K562 (cell line): Measurements from ENCODE around the gene SFSWAP. TPM values are rescaled to one million over a fixed set of nuclear protein-coding genes. Genes with fewer than 3 reads are reported as not detected.

Source experiments
- CREM ChIP-seq: IDR thresholded peaks from 2 replicates; pipeline ENCODE4 v1.6.1; 2014; ENCODE audit warnings: antibody characterized with exemption, low read depth
- DACH1 ChIP-seq: fragments of 450-650 bp; IDR thresholded peaks from 2 replicates; pipeline ENCODE4 v1.6.1; 2018; ENCODE audit not compliant: partially characterized antibody
- GABPB2 ChIP-seq: fragments of 250-450 bp; sonication (Bioruptor Pico); conservative IDR thresholded peaks from 2 replicates; pipeline ENCODE4 v1.5.1; 2021; ENCODE audit warnings: mild to moderate bottlenecking
- ILF3 ChIP-seq: fragments of 450-650 bp; IDR thresholded peaks from 2 replicates; pipeline ENCODE4 v1.6.1; 2018; ENCODE audit warnings: antibody characterized with exemption, mild to moderate bottlenecking, moderate library complexity, borderline replicate concordance
- KDM5B ChIP-seq: fragments of 200-600 bp; sonication (generic); IDR thresholded peaks from 2 replicates; pipeline ENCODE4 v1.6.1; 2012; ENCODE audit warnings: low read depth, mild to moderate bottlenecking, moderate library complexity, low read length, control low read depth, inconsistent platforms; ENCODE audit not compliant: insufficient replicate concordance
- MCM7 ChIP-seq, 2 experiments: fragments of 450-650 bp; IDR thresholded peaks; 2 replicates each; pipeline ENCODE4 v1.6.1; 2016 to 2018
- SIN3A ChIP-seq, 2 experiments: fragments of 150-350 bp in 1 of 2; IDR thresholded peaks; 2 replicates each; pipeline ENCODE4 v1.6.1; 2011 to 2016; ENCODE audit warnings: borderline replicate concordance in 2 of 2, low read depth in 2 of 2, low read length in 2 of 2, mild to moderate bottlenecking in 2 of 2, moderate library complexity in 2 of 2; ENCODE audit not compliant: control insufficient read depth in 1 of 2
- TCF3 ChIP-seq: sonication (generic); formaldehyde crosslinking; IDR thresholded peaks from 2 replicates; pipeline ENCODE4 v1.4.0; 2020; ENCODE audit warnings: mild to moderate bottlenecking, missing genetic modification reagents
- ZNF232 ChIP-seq: sonication (generic); formaldehyde crosslinking; IDR thresholded peaks from 2 replicates; pipeline ENCODE4 v1.8.0; 2022; ENCODE audit warnings: mild to moderate bottlenecking, missing genetic modification reagents
- polyA plus RNA-seq, 8 experiments: library from polyadenylated mRNA; depleted of rRNA in 4 of 8; stranded (reverse) in 5 of 8; unstranded in 3 of 8; fragments of >200 nt; fragmentation: Nextera tagmentation in 2 of 8; fragmentation: Illumina TruSeq in 1 of 8; extraction: Ambion mirVana in 2 of 8; extraction: Trizol in 1 of 8; gene quantifications; 2 replicates each; pipeline versions ENCODE4 v1.2.1 to v1.2.3, GENCODE V29; 2011 to 2014; ENCODE audit warnings: inconsistent platforms in 1 of 8, missing spikeins in 1 of 8
- total RNA-seq, 7 experiments: library from RNA; depleted of rRNA in 6 of 7; stranded (reverse); fragments of >200 nt in 6 of 7; fragmentation: Illumina TruSeq in 2 of 7; extraction: Trizol in 2 of 7; gene quantifications; 2 replicates each; pipeline versions ENCODE4 v1.2.1 to v1.2.3, GENCODE V29; 2011 to 2021; ENCODE audit warnings: low replicate concordance in 1 of 7
- TF ChIP-seq, protein P1 (sequence below): fragments of 200-600 bp; sonication (generic); IDR thresholded peaks from one replicate; pipeline ENCODE4 v1.6.1; 2012; ENCODE audit warnings: mild to moderate bottlenecking, low read depth, low read length, inconsistent platforms
- TF ChIP-seq, protein P2 (sequence below): fragments of 450-650 bp; IDR thresholded peaks from 2 replicates; pipeline ENCODE4 v1.6.1; 2016; ENCODE audit warnings: antibody characterized with exemption

The SFSWAP gene
- total and polyA plus RNA-seq, 9 of the 15 experiments (the other 6 are each of a cell fraction or from before 2014, with no cell fraction given) = 2.4 to 60.4 (median 32.6) TPM

- TF ChIP-seq, protein P1, sequence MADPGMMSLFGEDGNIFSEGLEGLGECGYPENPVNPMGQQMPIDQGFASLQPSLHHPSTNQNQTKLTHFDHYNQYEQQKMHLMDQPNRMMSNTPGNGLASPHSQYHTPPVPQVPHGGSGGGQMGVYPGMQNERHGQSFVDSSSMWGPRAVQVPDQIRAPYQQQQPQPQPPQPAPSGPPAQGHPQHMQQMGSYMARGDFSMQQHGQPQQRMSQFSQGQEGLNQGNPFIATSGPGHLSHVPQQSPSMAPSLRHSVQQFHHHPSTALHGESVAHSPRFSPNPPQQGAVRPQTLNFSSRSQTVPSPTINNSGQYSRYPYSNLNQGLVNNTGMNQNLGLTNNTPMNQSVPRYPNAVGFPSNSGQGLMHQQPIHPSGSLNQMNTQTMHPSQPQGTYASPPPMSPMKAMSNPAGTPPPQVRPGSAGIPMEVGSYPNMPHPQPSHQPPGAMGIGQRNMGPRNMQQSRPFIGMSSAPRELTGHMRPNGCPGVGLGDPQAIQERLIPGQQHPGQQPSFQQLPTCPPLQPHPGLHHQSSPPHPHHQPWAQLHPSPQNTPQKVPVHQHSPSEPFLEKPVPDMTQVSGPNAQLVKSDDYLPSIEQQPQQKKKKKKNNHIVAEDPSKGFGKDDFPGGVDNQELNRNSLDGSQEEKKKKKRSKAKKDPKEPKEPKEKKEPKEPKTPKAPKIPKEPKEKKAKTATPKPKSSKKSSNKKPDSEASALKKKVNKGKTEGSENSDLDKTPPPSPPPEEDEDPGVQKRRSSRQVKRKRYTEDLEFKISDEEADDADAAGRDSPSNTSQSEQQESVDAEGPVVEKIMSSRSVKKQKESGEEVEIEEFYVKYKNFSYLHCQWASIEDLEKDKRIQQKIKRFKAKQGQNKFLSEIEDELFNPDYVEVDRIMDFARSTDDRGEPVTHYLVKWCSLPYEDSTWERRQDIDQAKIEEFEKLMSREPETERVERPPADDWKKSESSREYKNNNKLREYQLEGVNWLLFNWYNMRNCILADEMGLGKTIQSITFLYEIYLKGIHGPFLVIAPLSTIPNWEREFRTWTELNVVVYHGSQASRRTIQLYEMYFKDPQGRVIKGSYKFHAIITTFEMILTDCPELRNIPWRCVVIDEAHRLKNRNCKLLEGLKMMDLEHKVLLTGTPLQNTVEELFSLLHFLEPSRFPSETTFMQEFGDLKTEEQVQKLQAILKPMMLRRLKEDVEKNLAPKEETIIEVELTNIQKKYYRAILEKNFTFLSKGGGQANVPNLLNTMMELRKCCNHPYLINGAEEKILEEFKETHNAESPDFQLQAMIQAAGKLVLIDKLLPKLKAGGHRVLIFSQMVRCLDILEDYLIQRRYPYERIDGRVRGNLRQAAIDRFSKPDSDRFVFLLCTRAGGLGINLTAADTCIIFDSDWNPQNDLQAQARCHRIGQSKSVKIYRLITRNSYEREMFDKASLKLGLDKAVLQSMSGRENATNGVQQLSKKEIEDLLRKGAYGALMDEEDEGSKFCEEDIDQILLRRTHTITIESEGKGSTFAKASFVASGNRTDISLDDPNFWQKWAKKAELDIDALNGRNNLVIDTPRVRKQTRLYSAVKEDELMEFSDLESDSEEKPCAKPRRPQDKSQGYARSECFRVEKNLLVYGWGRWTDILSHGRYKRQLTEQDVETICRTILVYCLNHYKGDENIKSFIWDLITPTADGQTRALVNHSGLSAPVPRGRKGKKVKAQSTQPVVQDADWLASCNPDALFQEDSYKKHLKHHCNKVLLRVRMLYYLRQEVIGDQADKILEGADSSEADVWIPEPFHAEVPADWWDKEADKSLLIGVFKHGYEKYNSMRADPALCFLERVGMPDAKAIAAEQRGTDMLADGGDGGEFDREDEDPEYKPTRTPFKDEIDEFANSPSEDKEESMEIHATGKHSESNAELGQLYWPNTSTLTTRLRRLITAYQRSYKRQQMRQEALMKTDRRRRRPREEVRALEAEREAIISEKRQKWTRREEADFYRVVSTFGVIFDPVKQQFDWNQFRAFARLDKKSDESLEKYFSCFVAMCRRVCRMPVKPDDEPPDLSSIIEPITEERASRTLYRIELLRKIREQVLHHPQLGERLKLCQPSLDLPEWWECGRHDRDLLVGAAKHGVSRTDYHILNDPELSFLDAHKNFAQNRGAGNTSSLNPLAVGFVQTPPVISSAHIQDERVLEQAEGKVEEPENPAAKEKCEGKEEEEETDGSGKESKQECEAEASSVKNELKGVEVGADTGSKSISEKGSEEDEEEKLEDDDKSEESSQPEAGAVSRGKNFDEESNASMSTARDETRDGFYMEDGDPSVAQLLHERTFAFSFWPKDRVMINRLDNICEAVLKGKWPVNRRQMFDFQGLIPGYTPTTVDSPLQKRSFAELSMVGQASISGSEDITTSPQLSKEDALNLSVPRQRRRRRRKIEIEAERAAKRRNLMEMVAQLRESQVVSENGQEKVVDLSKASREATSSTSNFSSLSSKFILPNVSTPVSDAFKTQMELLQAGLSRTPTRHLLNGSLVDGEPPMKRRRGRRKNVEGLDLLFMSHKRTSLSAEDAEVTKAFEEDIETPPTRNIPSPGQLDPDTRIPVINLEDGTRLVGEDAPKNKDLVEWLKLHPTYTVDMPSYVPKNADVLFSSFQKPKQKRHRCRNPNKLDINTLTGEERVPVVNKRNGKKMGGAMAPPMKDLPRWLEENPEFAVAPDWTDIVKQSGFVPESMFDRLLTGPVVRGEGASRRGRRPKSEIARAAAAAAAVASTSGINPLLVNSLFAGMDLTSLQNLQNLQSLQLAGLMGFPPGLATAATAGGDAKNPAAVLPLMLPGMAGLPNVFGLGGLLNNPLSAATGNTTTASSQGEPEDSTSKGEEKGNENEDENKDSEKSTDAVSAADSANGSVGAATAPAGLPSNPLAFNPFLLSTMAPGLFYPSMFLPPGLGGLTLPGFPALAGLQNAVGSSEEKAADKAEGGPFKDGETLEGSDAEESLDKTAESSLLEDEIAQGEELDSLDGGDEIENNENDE = no peak
- TF ChIP-seq ZNF232 (peak; percentile 64; the same call in 1 of the 2 replicates), MCM7 (IDR thresholded peaks at IDR 0.05) (no peak), DACH1 (no peak), CREM (no peak), GABPB2 (no peak), KDM5B (peak; percentile 10), TCF3 (no peak), SIN3A (IDR thresholded peaks at IDR 0.05; ENCODE audit: borderline replicate concordance in 2 of 2, control insufficient read depth in 1 of 2, low read depth in 2 of 2, low read length in 2 of 2) (0 out of 4 replicates have a peak, but pooled peaks of 1 of the 2 experiments have one; percentile 12), ILF3 (no peak)
- TF ChIP-seq, protein P2, sequence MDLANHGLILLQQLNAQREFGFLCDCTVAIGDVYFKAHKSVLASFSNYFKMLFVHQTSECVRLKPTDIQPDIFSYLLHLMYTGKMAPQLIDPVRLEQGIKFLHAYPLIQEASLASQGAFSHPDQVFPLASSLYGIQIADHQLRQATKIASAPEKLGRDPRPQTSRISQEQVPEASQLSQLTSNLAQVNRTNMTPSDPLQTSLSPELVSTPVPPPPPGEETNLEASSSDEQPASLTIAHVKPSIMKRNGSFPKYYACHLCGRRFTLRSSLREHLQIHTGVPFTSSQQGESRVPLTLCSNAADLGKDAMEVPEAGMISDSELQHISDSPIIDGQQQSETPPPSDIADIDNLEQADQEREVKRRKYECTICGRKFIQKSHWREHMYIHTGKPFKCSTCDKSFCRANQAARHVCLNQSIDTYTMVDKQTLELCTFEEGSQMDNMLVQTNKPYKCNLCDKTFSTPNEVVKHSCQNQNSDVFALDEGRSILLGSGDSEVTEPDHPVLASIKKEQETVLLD = no peak
Observed at GRCh38 chr12:131711551-131712205, 788 bp downstream of the SFSWAP start (continued).
